Right lobe of liver (tissue), 4 donors: ENCODE measurements around the gene HS1BP3.

Experiments
- CTCF ChIP-seq, 4 donors: fragments of 200-600 bp in 3 of 4; fragments of 450-650 bp in 1 of 4; IDR thresholded peaks; one replicate each; pipeline versions ENCODE4 v1.5.1 to v1.8.0; 2016 to 2022; ENCODE audit warnings: antibody characterized with exemption in 4 of 4, mild to moderate bottlenecking in 2 of 4
- POLR2A ChIP-seq: fragments of 450-650 bp; IDR thresholded peaks from one replicate; pipeline ENCODE4 v1.6.1; 2017; ENCODE audit warnings: antibody characterized with exemption, mild to moderate bottlenecking
- donor health status: DM: no; HTN: no; CAD: no.
- donor health status: DM: no; HTN: no; CAD: no.
- donor health status: DM: no; HTN: yes; CAD: no.

- TF ChIP-seq CTCF (IDR thresholded peaks at IDR 0.05): no peak
- no peak for TF ChIP-seq POLR2A
Measured at GRCh38 chr2:20608666-20609348, 42.1 kb downstream of the HS1BP3 start.
